Heart right ventricle (tissue), 16 donors: ENCODE measurements around the gene PPP1R3C. TPM values are rescaled to one million over a fixed set of nuclear protein-coding genes. Genes with fewer than 3 reads are reported as not detected.

Experiments
- ATAC-seq, 8 donors: fragments of 200-7000 bp; cut with Tn5 transposase; one replicate each; pipeline ENCODE4 v1.9.1; 2020; ENCODE audit warnings: mild to moderate bottlenecking in 8 of 8, moderate library complexity in 8 of 8, moderate number of reproducible peaks in 1 of 8
- DNase-seq, 2 donors: peaks; one replicate each; pipeline ENCODE4 v3.0.0-alpha.2; 2020
- H3K27ac ChIP-seq, 10 donors: fragments of 200-600 bp; sonication (generic) in 2 of 10; one replicate each; pipeline versions ENCODE4 v1.5.0 to v1.8.0; 2020 to 2022; ENCODE audit warnings: mild to moderate bottlenecking in 3 of 10
- H3K27me3 ChIP-seq, 7 donors: fragments of 200-600 bp; one replicate each; pipeline ENCODE4 v1.8.0; 2021 to 2022; ENCODE audit warnings: mild to moderate bottlenecking in 2 of 7
- H3K36me3 ChIP-seq, 9 donors: fragments of 200-600 bp; sonication (generic) in 1 of 9; one replicate each; pipeline versions ENCODE4 v1.5.0 to v1.8.0; 2020 to 2022; ENCODE audit warnings: mild to moderate bottlenecking in 2 of 9
- H3K4me1 ChIP-seq, 9 donors: fragments of 200-600 bp; sonication (generic) in 1 of 9; one replicate each; pipeline versions ENCODE4 v1.5.0 to v1.8.0; 2020 to 2022; ENCODE audit warnings: mild to moderate bottlenecking in 4 of 9
- H3K4me3 ChIP-seq, 10 donors: fragments of 200-600 bp; sonication (generic) in 2 of 10; one replicate each; pipeline versions ENCODE4 v1.5.0 to v1.8.0; 2020 to 2022; ENCODE audit warnings: mild to moderate bottlenecking in 7 of 10, moderate library complexity in 2 of 10
- H3K9me3 ChIP-seq, 11 donors: fragments of 200-600 bp in 10 of 11; sonication (generic) in 2 of 11; one replicate each; pipeline versions ENCODE4 v1.5.0 to v1.8.0; 2013 to 2022; ENCODE audit warnings: mild to moderate bottlenecking in 2 of 11, control low read depth in 1 of 11, moderate library complexity in 1 of 11
- WGBS, 2 donors: extraction: QIAGEN DNeasy Blood & Tissue Kit; methylation state at CpG; one replicate each; pipeline ENCODE4 v1.1.7; 2013; ENCODE audit warnings: inconsistent platforms in 1 of 2; 5-methylcytosine and 5-hydroxymethylcytosine counted together
- intact Hi-C, 10 donors: fragments of 100-400 bp; cut with DNase I; formaldehyde crosslinking; loops; one replicate each; pipeline versions ENCODE4 v1.11.1 to v1.14.2; 2022
- polyA plus RNA-seq, 2 donors: library from polyadenylated mRNA; stranded (reverse); fragments of 200-250 nt; gene quantifications; one replicate each; pipeline ENCODE4 v1.2.3, GENCODE V29; 2013
- total RNA-seq, 10 donors: library from RNA; stranded (reverse); fragmentation: NEBNext Ultra II Directional in 3 of 10; extraction: Animal tissue kit (Norgen Biotek cat#: 25700) in 3 of 10; gene quantifications; one replicate each; pipeline versions ENCODE4 v1.2.1 to v1.2.4, GENCODE V29; 2021 to 2023
- TF ChIP-seq, protein P1 (sequence below), 9 donors: fragments of 200-600 bp; sonication (generic) in 2 of 9; IDR thresholded peaks; one replicate each; pipeline versions ENCODE4 v1.5.0 to v1.8.0; 2021 to 2022; ENCODE audit warnings: antibody characterized with exemption in 9 of 9, mild to moderate bottlenecking in 5 of 9, moderate library complexity in 1 of 9
- donor health status: Arrhythmogenic right ventricular cardiomyopathy.
- donor health status: ischemic (EF 13 %, LVEDD 7.1; RV severe dilation, severe dysfunction).
- donor health status: healthy with polysubstance abuse.
- donor health status: DM: no; HTN: yes; CAD: no.
- donor health status: DM: no; HTN: no; CAD: no.
- donor health status: ischemic (EF 25% LVEDD 6.9; RV normal size, moderate dysfunction).
- donor health status: ischemic (EF 25% LVEDD 5.7; RV mildly dilated, moderate dysfunction).
- donor health status: healthy.
- donor health status: DM: yes; HTN: yes; CAD: no.
- donor health status: Ischemic cardiomyopathy.
- donor health status: ischemic (EF 35%, LVEDD 5.7; RV mildly dilated, moderate dysfunction).
- donor health status: nonischemic (EF 11% LVEDD 7.7; RV severe dilation, severe dysfunction).
- donor health status: DM: yes; HTN: yes; CAD: no.
- donor health status: PGD.
- donor health status: ischemic (EF 29% LVEDD 5.4; RV normal size, mild dysfunction).
- donor health status: nonischemic (EF 23%, LVEDD 6.1; RV moderate dilation, normal function).

PPP1R3C gene
- total and polyA plus RNA-seq, 12 donors = 27.5 to 315 (median 169) TPM

DNA sequence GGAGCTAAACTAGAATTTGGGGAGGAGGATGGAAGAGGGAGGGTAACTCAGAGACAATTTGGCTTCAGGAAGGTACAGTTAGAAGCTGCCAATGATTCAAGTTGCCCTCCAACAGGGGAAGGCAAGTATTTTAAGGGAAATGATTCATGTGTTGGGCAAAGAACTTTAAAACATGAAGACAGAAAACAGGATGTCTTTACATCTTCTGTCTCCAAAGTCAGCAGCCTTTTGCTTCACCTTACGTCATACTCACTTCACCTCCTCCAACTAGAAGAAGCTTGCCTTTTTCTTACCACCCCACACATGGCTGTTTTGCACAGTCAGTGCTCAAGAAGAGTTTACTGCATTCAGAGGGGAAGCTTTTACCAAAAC is 36.1 kb downstream of the PPP1R3C start:
- Histone ChIP-seq H3K27ac (peak overlapping the region in 7 of 10 donors; percentile 2 to 66 (median 53)), H3K4me3 (no peak overlapping the region), H3K9me3 (no peaks in the 10 kb centered on the region), H3K36me3 (no peaks in the 10 kb centered on the region), H3K27me3 (no peaks in the 10 kb centered on the region), H3K4me1 (peaks cover 3 to 56% (median 45%) of the 10 kb centered on the region in 9 donors)
- 33 to 42% methylated on average over 1 of the region's 1 CpG for WGBS, 2 donors
- ATAC-seq (peak in 2 of 8 donors; percentile 13 to 33), DNase-seq (no peak)
- intact Hi-C loops = no loop called here
- TF ChIP-seq, protein P1, sequence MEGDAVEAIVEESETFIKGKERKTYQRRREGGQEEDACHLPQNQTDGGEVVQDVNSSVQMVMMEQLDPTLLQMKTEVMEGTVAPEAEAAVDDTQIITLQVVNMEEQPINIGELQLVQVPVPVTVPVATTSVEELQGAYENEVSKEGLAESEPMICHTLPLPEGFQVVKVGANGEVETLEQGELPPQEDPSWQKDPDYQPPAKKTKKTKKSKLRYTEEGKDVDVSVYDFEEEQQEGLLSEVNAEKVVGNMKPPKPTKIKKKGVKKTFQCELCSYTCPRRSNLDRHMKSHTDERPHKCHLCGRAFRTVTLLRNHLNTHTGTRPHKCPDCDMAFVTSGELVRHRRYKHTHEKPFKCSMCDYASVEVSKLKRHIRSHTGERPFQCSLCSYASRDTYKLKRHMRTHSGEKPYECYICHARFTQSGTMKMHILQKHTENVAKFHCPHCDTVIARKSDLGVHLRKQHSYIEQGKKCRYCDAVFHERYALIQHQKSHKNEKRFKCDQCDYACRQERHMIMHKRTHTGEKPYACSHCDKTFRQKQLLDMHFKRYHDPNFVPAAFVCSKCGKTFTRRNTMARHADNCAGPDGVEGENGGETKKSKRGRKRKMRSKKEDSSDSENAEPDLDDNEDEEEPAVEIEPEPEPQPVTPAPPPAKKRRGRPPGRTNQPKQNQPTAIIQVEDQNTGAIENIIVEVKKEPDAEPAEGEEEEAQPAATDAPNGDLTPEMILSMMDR (IDR thresholded peaks at IDR 0.05) = no peak

GRCh38 chr10:91593834-91594233 is 39.0 kb downstream of the PPP1R3C start:
- no peak overlapping the region for H3K4me3 ChIP-seq
- H3K27ac ChIP-seq = peak overlapping the region in 6 of 10 donors; percentile 18 to 95 (median 91)
- no peaks in the 10 kb centered on the region for H3K9me3 ChIP-seq
- H3K27me3 ChIP-seq = no peaks in the 10 kb centered on the region
- TF ChIP-seq, protein P1 (IDR thresholded peaks at IDR 0.05) = no peak
- H3K36me3 ChIP-seq = no peaks in the 10 kb centered on the region
- intact Hi-C loops = loop anchor here in 4 of 10 donors (5.0 kb wide), 2 partner anchors 33 to 38 kb away; partner anchors contain the start of gene PPP1R3C (in 2 of the 4)
- no peak for ATAC-seq
- DNase-seq = no peak
- peaks cover 21 to 85% (median 74%) of the 10 kb centered on the region in 9 donors for H3K4me1 ChIP-seq
- 79 to 84% methylated on average over 2 of the region's 2 CpGs for WGBS, 2 donors

DNA sequence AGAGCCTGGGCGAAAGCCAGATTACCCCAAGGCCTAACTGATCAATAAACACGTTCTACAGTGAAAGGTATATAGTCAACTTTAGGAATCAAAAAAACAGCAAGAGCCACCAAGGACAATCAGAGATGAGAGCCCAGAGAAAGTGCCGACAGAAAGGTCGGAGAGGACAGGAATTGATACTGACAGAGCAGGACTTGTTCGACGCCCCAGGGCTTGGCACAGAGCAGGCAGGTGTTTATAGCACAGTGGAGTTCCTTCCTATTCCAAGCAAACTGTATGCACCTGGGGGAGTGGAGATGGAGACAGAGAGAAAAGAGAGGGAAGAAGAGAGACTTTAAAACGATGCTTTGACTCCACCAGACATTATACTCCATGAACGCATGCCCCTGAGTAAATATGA is 39.5 kb downstream of the PPP1R3C start:
- Histone ChIP-seq H3K27ac (peak overlapping the region in 5 of 10 donors; percentile 90 to 95 (median 91)), H3K4me3 (no peak overlapping the region), H3K27me3 (no peaks in the 10 kb centered on the region), H3K36me3 (no peaks in the 10 kb centered on the region), H3K9me3 (no peaks in the 10 kb centered on the region), H3K4me1 (peaks cover 24 to 86% (median 75%) of the 10 kb centered on the region in 9 donors)
- DNase-seq (no peak), ATAC-seq (no peak)
- TF ChIP-seq, protein P1 (IDR thresholded peaks at IDR 0.05) = no peak
- WGBS, 2 donors = 65 to 78% methylated on average over 8 of the region's 8 CpGs
- intact Hi-C loops = loop anchor here in 4 of 10 donors (5.0 kb wide), 2 partner anchors 34 to 39 kb away; partner anchors contain the start of gene PPP1R3C (in 2 of the 4)

GRCh38 chr10:91592266-91592975 is 40.5 kb downstream of the PPP1R3C start:
- no peaks in the 10 kb centered on the region for H3K36me3 ChIP-seq
- H3K27ac ChIP-seq = peak overlapping the region; percentile 78 to 95 (median 90)
- H3K27me3 ChIP-seq = no peaks in the 10 kb centered on the region
- intact Hi-C loops = loop anchor here in 4 of 10 donors (5.0 kb wide), 2 partner anchors 35 to 40 kb away; partner anchors contain the start of gene PPP1R3C (in 2 of the 4)
- 37 to 54% methylated on average over 8 of the region's 8 CpGs for WGBS, 2 donors
- DNase-seq = no peak
- H3K4me1 ChIP-seq = peaks cover 24 to 86% (median 76%) of the 10 kb centered on the region in 9 donors
- H3K9me3 ChIP-seq = no peaks in the 10 kb centered on the region
- TF ChIP-seq, protein P1 (IDR thresholded peaks at IDR 0.05) = no peak
- no peak overlapping the region for H3K4me3 ChIP-seq
- ATAC-seq = peak in 3 of 8 donors; percentile 21 to 56 (median 26)
